UCSD-AML1 (cell line): ENCODE data around the gene CHSY1.

Experiments used
- DNase-seq: peaks from one replicate; lab custom pipeline; 2025; ENCODE audit not compliant: unreplicated experiment; lab: John Stamatoyannopoulos, UW

The CHSY1 gene

GRCh38 chr15:101173233-101174119 lies 78.4 kb downstream of the CHSY1 start:
- DNase-seq: no peak

DNA sequence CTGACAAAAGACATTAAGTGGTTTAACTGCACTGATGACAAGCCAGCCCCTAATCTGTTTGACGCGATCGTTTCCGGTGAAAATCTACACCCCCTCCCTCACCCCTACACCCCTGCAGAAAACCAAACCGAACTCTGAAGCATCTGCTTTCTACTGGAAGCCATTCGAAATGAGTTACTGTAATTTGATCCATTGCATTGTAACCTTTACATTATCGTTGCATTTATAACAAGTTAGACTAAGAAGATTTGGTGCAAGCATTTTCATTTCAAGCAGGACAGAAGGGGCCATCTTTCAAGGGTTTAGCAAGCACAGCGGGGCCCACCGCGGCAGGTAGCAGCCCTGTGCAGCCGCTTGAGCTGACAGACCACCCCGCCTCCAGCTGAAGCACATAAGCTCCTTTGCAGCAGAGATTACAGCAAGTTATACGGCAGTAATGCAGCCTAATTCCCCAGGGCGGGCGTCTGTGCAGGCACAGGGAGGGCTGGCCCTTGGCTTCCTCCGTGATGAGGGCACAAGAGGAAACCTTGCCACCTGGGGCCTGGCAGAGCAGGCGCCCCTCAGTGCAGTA lies 79.3 kb downstream of the CHSY1 start:
- no peak for DNase-seq

GRCh38 chr15:101171954-101172353 lies 79.9 kb downstream of the CHSY1 start:
- DNase-seq: no peak

GRCh38 chr15:101170568-101171350 lies 81.1 kb downstream of the CHSY1 start:
- no peak for DNase-seq

DNA sequence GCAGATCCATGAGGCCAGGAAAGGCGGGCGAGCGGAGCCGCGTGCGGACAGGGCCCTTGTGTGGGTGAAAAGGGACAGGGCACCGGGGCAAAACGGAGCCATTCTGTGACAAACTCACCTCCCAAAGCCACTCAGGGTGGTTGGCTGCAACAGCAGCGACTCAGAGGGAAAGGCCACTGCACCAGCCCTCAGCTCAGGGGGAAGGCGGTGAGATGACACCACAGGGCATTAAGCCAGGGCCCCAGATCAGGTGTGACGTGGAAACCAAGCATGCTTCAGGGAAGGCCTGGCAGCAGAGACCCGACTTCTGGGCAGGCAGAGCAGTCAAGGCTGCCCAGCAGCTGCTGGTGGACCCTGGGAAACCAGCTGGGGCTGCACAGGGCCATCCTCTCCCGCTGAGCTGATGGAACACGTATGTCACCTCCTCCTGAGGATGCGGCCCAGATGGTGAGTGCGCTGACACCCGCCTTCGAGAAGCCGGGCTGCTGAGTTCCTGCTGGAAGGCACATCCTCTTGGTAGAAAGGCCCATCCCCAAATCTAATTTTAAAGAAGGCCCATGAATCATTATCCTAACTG lies 82.3 kb downstream of the CHSY1 start:
- no peak for DNase-seq

DNA sequence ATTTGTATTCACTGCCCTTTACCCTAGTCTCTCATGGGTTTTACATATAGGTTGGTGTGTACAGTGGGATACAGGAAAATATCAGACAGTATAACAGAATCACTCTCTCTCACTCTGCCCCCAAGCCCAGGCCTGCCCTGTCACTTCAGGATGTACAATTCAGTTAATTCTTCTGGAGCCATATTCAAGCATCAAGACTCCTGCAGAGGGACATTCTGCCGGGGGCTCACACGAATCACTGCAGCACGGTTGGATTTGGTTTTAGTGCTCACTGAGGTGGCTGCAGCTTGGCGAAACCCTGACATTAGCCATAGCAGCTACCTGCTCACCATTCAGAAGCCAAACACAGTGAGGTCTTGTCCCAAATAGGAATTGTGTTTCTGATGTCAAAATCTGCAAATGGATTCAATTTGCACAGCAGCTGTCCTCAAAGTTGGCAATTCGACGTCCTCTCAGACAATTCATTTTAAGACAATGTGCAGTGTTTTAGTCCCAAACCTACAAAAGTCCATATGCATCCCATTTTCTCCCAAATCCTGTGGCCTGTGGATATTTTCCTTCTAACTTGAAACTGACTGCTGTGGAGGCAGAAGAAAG lies 82.9 kb downstream of the CHSY1 start:
- DNase-seq: no peak

GRCh38 chr15:101168463-101168824 lies 83.4 kb downstream of the CHSY1 start:
- DNase-seq: no peak

GRCh38 chr15:101167753-101168462 lies 83.9 kb downstream of the CHSY1 start:
- DNase-seq: peak; percentile 87

- no peak for DNase-seq
Measured at GRCh38 chr15:101167411-101167752, 84.5 kb downstream of the CHSY1 start.

DNA sequence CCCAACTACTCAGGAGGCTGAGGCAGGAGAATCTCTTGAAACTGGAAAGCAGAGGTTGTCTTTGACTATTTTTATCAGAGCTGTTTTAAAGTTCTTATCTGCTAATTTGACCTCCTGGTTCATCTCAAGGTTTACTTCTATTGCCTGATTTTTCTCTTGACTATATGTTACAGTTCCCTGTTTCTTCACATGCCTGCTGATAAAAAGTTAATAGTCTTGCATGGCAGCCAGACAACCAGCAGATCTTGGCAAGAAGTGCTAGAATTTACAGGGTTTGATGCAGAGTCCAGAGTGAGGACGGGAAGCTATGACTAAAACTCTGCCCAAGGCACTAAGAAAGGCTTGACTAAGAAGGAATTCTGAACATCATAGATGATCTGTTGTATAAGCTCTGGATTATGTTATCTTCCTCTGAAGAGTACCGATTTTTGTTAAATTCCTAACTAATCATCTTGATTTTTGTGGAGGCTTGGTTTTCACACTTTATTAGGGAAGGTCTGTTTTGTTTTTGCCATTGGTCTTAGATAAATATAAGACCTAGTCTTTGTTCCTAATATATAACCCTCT lies 85.9 kb downstream of the CHSY1 start:
- no peak for DNase-seq

DNA sequence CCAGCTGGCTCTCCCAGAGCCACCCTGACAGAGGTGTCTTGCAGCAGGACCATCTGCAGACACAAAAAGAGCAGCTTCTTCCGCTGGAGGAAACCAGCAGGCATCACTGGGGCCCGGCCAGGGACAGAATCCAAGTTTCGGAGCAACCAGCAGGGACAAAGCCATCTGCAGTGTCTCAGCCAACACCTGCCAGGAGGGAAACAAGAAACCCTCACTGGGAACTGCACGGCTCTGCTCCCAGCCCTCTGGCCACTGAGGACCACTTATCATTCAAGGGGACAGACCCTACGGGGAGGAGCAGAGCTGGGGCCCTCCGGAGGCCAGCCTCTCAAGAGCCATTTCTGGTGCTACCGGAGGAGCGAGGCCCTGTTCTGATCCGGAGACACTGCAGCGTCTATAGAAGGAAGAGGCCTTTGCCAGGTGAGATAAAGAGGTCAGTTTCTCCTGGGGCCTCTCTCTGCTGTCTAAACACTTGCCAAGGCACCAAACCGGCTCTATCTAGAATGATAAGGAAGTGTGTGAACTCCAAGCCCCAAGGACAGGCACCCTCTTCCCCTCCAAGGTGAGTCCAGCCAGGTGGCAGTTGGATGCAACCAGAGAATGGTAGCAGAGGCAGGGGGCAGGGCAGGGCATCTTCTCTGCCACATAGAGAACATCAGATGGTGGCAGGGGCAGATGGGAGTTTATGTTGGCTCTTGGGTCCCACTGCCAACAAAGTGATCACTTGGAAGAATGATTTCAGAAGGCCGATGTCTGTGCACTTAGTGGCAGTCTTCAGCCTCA lies 89.0 kb downstream of the CHSY1 start:
- DNase-seq: no peak

GRCh38 chr15:101161656-101162055 lies 90.2 kb downstream of the CHSY1 start:
- no peak for DNase-seq

GRCh38 chr15:101159936-101160815 lies 91.7 kb downstream of the CHSY1 start:
- no peak for DNase-seq

DNA sequence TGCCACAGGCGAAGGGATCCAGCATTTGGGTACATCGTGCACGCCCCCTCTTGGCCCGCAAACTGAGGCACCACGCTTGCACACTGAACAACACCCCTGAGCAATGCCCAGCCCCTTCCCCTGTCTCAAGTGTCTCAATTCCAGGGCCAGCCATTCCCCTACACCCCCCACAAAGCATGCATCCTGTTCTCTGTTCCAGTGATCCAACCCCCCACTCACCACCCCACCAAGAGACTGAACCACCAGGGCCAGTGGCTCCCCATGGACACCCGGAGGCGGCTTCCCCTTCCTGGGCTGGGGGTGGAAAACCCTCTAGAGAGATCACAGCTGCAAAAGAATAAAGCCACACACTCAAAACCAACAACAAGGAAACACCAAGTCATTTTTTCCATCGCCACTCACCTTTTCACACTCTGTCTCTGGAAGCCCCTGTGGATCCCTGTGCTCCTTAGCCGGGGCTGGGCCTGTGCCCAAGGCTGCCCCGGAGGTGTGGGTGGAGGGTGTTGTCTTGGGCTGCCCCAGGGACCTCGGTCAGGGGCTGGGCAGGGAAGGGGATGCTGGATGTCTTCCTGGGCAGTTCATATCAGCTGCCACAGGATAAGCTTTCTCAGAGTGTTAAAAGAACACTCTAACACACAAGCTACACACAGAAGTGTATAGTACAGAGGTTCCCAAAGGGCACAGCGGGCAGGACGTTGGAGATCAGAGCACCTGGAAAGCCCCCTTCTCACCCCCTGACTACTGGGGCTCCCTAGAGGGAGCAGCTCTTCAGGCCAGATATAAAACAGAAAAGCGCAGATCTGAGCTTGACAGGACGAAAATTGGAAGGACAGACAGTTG lies 92.5 kb downstream of the CHSY1 start:
- peak; percentile 69 for DNase-seq

- no peak for DNase-seq
Measured at GRCh38 chr15:101158166-101159095, 93.4 kb downstream of the CHSY1 start.

GRCh38 chr15:101157721-101158120 lies 94.1 kb downstream of the CHSY1 start:
- DNase-seq: no peak
